Heart left ventricle (tissue), 16 donors: ENCODE data around the gene PSMD14. TPM values are rescaled to one million over a fixed set of nuclear protein-coding genes. Genes with fewer than 3 reads are reported as not detected.

Experiments used
- ATAC-seq, 4 donors: fragments of 200-7000 bp; cut with Tn5 transposase; one replicate each; pipeline ENCODE4 v1.9.1; 2020 to 2022; ENCODE audit warnings: moderate library complexity in 4 of 4, mild to moderate bottlenecking in 3 of 4, moderate number of reproducible peaks in 1 of 4
- DNase-seq, 5 donors: peaks; one replicate each; pipeline ENCODE4 v3.0.0-alpha.2; 2020
- H3K27ac ChIP-seq, 12 donors: fragments of 200-600 bp; sonication (generic) in 4 of 12; one replicate each; pipeline versions ENCODE4 v1.5.0 to v1.8.0; 2016 to 2022; ENCODE audit warnings: mild to moderate bottlenecking in 2 of 12
- H3K27me3 ChIP-seq, 9 donors: fragments of 200-600 bp; sonication (generic) in 2 of 9; one replicate each; pipeline versions ENCODE4 v1.5.1 to v1.8.0; 2016 to 2022; ENCODE audit warnings: mild to moderate bottlenecking in 3 of 9
- H3K36me3 ChIP-seq, 9 donors: fragments of 200-600 bp; sonication (generic) in 2 of 9; one replicate each; pipeline versions ENCODE4 v1.5.0 to v1.8.0; 2018 to 2022; ENCODE audit warnings: mild to moderate bottlenecking in 2 of 9
- H3K4me1 ChIP-seq, 12 donors: fragments of 200-600 bp; sonication (generic) in 4 of 12; one replicate each; pipeline versions ENCODE4 v1.5.0 to v1.8.0; 2016 to 2022; ENCODE audit warnings: mild to moderate bottlenecking in 3 of 12
- H3K4me3 ChIP-seq, 12 donors: fragments of 200-600 bp; sonication (generic) in 4 of 12; one replicate each; pipeline versions ENCODE4 v1.5.0 to v1.8.0; 2017 to 2022; ENCODE audit warnings: mild to moderate bottlenecking in 9 of 12, moderate library complexity in 4 of 12
- H3K9me3 ChIP-seq, 12 donors: fragments of 200-600 bp; sonication (generic) in 4 of 12; one replicate each; pipeline versions ENCODE4 v1.5.0 to v1.8.0; 2016 to 2022; ENCODE audit warnings: mild to moderate bottlenecking in 1 of 12
- POLR2A ChIP-seq, 2 donors: fragments of 450-650 bp; IDR thresholded peaks; one replicate each; pipeline ENCODE4 v1.6.1; 2017; ENCODE audit warnings: antibody characterized with exemption in 2 of 2, mild to moderate bottlenecking in 2 of 2, moderate library complexity in 2 of 2
- WGBS, 4 donors: extraction: QIAGEN DNeasy Blood & Tissue Kit in 2 of 4; methylation state at CpG; one replicate each; pipeline versions ENCODE4 v1.1.5 to v1.1.7; 2013 to 2018; 5-methylcytosine and 5-hydroxymethylcytosine counted together
- intact Hi-C, 10 donors: fragments of 100-400 bp; cut with DNase I; formaldehyde crosslinking; loops; one replicate each; pipeline versions ENCODE4 v1.11.1 to v1.14.2; 2022
- polyA plus RNA-seq, 2 donors: library from polyadenylated mRNA; stranded (reverse); fragments of 200-250 nt; gene quantifications; one replicate each; pipeline ENCODE4 v1.2.3, GENCODE V29; 2013
- total RNA-seq, 9 donors: library from RNA; depleted of rRNA in 2 of 9; stranded (reverse); fragments of >200 nt in 2 of 9; fragmentation: NEBNext Ultra II Directional in 3 of 9; extraction: Animal tissue kit (Norgen Biotek cat#: 25700) in 3 of 9; gene quantifications; one replicate each; pipeline versions ENCODE4 v1.1.0 to v1.2.4, GENCODE V29; 2016 to 2023
- TF ChIP-seq, protein P1 (sequence below), 12 donors: fragments of 200-600 bp; sonication (generic) in 4 of 12; IDR thresholded peaks; one replicate each; pipeline versions ENCODE4 v1.5.0 to v1.8.0; 2018 to 2022; ENCODE audit warnings: antibody characterized with exemption in 12 of 12, mild to moderate bottlenecking in 5 of 12
- donor health status: ischemic (EF 13 %, LVEDD 7.1; RV severe dilation, severe dysfunction).
- donor health status: healthy with polysubstance abuse.
- donor health status: DM: no; HTN: yes; CAD: no.
- donor health status: DM: no; HTN: no; CAD: no.
- donor health status: ischemic (EF 25% LVEDD 6.9; RV normal size, moderate dysfunction).
- donor health status: ischemic (EF 25% LVEDD 5.7; RV mildly dilated, moderate dysfunction).
- donor health status: healthy.
- donor health status: DM: yes; HTN: yes; CAD: no.
- donor health status: ischemic (EF 35%, LVEDD 5.7; RV mildly dilated, moderate dysfunction).
- donor health status: nonischemic (EF 11% LVEDD 7.7; RV severe dilation, severe dysfunction).
- donor health status: DM: yes; HTN: yes; CAD: no.
- donor health status: PGD.
- donor health status: ischemic (EF 29% LVEDD 5.4; RV normal size, mild dysfunction).
- donor health status: nonischemic (EF 23%, LVEDD 6.1; RV moderate dilation, normal function).

PSMD14 gene
- total and polyA plus RNA-seq, 11 donors: 22.9 to 87.7 (median 46.1) TPM

DNA sequence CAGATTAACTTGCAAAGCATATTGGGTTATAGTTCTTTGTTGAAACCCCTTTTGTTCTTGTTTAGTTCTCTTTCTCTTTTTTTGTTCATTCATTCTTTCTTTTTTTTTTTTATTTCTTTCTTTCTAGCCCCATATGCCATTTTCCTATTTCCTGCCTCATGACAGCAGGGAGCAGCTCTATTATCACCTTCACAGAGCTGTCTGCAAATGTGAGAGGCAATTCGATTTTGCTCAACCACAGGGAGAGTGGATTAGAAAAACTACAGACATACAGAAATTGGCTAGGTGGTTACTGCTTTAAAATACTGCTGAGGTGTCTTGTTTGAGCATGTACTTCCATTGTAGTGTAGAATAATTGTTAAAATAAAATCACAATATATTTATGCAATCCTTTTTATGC, 63.6 kb downstream of the PSMD14 start:
- TF ChIP-seq, protein P1, sequence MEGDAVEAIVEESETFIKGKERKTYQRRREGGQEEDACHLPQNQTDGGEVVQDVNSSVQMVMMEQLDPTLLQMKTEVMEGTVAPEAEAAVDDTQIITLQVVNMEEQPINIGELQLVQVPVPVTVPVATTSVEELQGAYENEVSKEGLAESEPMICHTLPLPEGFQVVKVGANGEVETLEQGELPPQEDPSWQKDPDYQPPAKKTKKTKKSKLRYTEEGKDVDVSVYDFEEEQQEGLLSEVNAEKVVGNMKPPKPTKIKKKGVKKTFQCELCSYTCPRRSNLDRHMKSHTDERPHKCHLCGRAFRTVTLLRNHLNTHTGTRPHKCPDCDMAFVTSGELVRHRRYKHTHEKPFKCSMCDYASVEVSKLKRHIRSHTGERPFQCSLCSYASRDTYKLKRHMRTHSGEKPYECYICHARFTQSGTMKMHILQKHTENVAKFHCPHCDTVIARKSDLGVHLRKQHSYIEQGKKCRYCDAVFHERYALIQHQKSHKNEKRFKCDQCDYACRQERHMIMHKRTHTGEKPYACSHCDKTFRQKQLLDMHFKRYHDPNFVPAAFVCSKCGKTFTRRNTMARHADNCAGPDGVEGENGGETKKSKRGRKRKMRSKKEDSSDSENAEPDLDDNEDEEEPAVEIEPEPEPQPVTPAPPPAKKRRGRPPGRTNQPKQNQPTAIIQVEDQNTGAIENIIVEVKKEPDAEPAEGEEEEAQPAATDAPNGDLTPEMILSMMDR (IDR thresholded peaks at IDR 0.05): no peak
- TF ChIP-seq POLR2A (IDR thresholded peaks at IDR 0.05): no peak
- WGBS, 4 donors: 17 to 25% (median 21%) methylated on average over 1 of the region's 1 CpG

DNA sequence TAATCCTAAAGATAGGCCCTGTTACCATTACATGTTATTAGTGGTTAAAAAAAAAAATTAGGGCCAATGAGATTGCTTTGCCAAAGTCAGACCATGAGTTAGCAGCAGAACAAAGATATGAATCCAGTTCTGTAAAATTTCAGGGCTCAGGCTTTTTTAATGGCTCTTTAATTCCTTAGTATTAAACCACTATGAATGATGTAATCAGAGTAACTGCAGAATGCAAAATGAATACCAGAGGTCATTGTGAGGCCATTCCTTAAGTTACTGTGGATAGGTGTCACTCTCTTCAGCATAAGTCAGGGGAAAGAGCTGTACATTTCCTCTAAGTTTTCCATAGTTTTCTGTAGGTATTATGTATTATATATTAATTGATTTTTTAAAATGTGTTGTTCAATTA, 65.7 kb downstream of the PSMD14 start:
- TF ChIP-seq, protein P1 (IDR thresholded peaks at IDR 0.05): no peak
- no peak for TF ChIP-seq POLR2A (IDR thresholded peaks at IDR 0.05)

More for the DNA sequence above, 63.6 kb downstream of the PSMD14 start:
- Histone ChIP-seq H3K27me3 (no peaks in the 10 kb centered on the region), H3K4me1 (no peaks in the 10 kb centered on the region), H3K9me3 (no peaks in the 10 kb centered on the region), H3K36me3 (peaks cover 0 to 51% (median 31%) of the 10 kb centered on the region in 9 donors), H3K4me3 (no peak overlapping the region), H3K27ac (no peak overlapping the region)
- ATAC-seq (no peak), DNase-seq (no peak)
- intact Hi-C loops: no loop called here

DNA sequence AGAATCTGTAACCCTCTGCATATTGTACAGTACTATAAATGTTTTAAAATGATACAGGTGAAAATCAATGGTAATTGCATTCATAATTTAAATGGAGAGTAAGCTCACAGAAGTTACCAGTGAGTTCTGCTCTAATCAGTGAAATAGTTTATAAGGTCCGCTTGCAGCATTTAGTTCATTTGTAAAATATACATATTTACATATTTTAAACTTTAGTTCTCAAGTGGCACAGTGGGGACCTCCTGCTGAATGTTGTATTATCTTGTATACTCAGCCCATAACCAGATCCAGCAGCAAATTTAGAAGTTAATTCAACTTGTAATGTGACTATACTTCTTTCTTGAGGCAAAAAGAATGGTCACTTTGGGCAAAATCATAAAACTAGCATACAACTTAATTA, 66.2 kb downstream of the PSMD14 start:
- intact Hi-C loops: no loop called here
- WGBS, 4 donors: 93 to 97% (median 95%) methylated on average over 1 of the region's 1 CpG
- ATAC-seq: no peak

More for the DNA sequence above, 65.7 kb downstream of the PSMD14 start:
- H3K9me3 ChIP-seq: no peaks in the 10 kb centered on the region
- no peak overlapping the region for H3K27ac ChIP-seq
- no peak overlapping the region for H3K4me3 ChIP-seq
- peaks cover 0 to 4% (median 0%) of the 10 kb centered on the region in 12 donors for H3K4me1 ChIP-seq
- H3K27me3 ChIP-seq: no peaks in the 10 kb centered on the region
- DNase-seq (no peak), ATAC-seq (no peak)
- intact Hi-C loops: no loop called here
- peaks cover 0 to 39% (median 22%) of the 10 kb centered on the region in 9 donors for H3K36me3 ChIP-seq

DNA sequence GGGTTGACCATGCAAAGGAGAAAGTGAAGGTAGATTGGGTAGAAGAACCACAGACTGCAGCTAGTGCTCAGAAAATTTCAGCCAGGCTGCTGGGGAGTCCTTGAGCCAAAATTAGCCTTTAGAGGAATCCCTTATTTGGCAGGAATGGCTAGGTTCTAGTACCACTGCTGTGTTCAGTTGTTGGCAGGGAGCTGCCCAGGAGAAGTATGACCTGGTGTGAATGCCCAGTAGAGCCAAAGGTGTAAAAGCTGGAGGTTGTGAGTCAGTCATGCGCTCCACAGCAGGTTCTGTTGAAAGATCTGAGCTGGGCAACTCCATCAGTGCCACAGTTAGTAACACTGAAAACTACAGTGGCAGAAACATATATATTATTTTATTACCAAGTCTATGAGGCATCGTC, 71.5 kb downstream of the PSMD14 start:
- Histone ChIP-seq H3K4me3 (no peak overlapping the region), H3K27ac (no peak overlapping the region), H3K36me3 (peaks cover 0 to 8% (median 0%) of the 10 kb centered on the region in 9 donors), H3K9me3 (no peaks in the 10 kb centered on the region), H3K4me1 (peaks cover 0 to 9% (median 0%) of the 10 kb centered on the region in 12 donors), H3K27me3 (no peaks in the 10 kb centered on the region)
- TF ChIP-seq, protein P1 (IDR thresholded peaks at IDR 0.05): no peak
- TF ChIP-seq POLR2A (IDR thresholded peaks at IDR 0.05): no peak
- intact Hi-C loops: no loop called here
- DNase-seq (peak in 4 of 5 donors; percentile 21 to 76 (median 42)), ATAC-seq (peak; percentile 95 to 98 (median 96))
- WGBS, 4 donors: 71 to 79% (median 77%) methylated on average over 2 of the region's 2 CpGs

More for the DNA sequence above, 66.2 kb downstream of the PSMD14 start:
- no peaks in the 10 kb centered on the region for H3K9me3 ChIP-seq
- DNase-seq: no peak
- no peaks in the 10 kb centered on the region for H3K27me3 ChIP-seq
- no peak overlapping the region for H3K4me3 ChIP-seq
- TF ChIP-seq, protein P1 (IDR thresholded peaks at IDR 0.05): no peak
- no peak for TF ChIP-seq POLR2A (IDR thresholded peaks at IDR 0.05)
- H3K36me3 ChIP-seq: peaks cover 0 to 35% (median 18%) of the 10 kb centered on the region in 9 donors
- no peak overlapping the region for H3K27ac ChIP-seq
- peaks cover 0 to 4% (median 0%) of the 10 kb centered on the region in 12 donors for H3K4me1 ChIP-seq
